ENCODE measurements around the gene LRP1. TPM values are rescaled to one million over a fixed set of nuclear protein-coding genes. Genes with fewer than 3 reads are reported as not detected.

LRP1 gene
- total RNA-seq, 1 donor from 2014 or later = 261 TPM

DNA sequence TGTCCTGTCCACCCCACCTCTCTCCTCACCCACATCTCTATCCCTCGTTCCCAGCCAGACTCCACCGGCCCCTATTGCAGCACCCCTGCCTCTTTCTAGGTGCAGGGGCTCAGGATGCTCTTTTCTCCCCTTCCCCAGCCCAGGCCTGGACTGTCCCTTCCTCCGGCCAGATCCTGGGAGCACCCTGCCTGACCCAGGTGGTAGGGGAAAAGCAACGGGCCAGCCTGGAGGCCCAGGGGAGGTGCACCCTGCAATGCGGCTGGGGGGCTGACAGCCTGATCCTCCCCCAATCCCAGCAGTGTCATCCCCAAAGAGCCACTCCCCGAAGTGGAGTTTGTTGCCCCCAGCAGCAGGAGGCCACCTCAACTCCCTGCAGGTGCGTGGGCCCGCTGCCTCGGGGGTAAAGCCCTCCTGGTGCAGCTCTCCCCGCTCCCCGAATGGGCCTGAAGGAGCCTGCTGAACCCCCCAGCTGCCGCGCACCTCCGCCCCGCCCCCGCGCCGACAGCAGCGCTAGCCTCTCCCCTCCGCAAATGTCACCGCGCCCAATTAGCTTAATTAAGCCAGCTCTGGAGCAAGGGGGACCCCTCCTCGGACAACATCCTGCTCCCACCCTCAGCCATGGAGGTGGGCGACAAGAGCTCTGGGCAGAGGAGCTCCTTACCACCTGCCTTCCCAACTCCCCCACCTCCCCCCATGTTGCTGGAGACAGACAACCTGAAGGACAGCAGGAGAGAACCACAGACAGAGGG is 93.1 kb downstream of the LRP1 start:
- ATAC-seq (no peak), DNase-seq (no peak)
- H3K36me3 ChIP-seq = no peaks in the 10 kb centered on the region
- H3K4me3 ChIP-seq = no peak overlapping the region
- peaks cover 96% of the 10 kb centered on the region for H3K27me3 ChIP-seq
- TF ChIP-seq, protein P1, sequence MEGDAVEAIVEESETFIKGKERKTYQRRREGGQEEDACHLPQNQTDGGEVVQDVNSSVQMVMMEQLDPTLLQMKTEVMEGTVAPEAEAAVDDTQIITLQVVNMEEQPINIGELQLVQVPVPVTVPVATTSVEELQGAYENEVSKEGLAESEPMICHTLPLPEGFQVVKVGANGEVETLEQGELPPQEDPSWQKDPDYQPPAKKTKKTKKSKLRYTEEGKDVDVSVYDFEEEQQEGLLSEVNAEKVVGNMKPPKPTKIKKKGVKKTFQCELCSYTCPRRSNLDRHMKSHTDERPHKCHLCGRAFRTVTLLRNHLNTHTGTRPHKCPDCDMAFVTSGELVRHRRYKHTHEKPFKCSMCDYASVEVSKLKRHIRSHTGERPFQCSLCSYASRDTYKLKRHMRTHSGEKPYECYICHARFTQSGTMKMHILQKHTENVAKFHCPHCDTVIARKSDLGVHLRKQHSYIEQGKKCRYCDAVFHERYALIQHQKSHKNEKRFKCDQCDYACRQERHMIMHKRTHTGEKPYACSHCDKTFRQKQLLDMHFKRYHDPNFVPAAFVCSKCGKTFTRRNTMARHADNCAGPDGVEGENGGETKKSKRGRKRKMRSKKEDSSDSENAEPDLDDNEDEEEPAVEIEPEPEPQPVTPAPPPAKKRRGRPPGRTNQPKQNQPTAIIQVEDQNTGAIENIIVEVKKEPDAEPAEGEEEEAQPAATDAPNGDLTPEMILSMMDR (IDR thresholded peaks at IDR 0.05) = no peak
- no peaks in the 10 kb centered on the region for H3K9me3 ChIP-seq
- intact Hi-C loops (cut with DNase I) = no loop called here
- H3K4me1 ChIP-seq = peaks cover 14% of the 10 kb centered on the region
- no peak overlapping the region for H3K27ac ChIP-seq

DNA sequence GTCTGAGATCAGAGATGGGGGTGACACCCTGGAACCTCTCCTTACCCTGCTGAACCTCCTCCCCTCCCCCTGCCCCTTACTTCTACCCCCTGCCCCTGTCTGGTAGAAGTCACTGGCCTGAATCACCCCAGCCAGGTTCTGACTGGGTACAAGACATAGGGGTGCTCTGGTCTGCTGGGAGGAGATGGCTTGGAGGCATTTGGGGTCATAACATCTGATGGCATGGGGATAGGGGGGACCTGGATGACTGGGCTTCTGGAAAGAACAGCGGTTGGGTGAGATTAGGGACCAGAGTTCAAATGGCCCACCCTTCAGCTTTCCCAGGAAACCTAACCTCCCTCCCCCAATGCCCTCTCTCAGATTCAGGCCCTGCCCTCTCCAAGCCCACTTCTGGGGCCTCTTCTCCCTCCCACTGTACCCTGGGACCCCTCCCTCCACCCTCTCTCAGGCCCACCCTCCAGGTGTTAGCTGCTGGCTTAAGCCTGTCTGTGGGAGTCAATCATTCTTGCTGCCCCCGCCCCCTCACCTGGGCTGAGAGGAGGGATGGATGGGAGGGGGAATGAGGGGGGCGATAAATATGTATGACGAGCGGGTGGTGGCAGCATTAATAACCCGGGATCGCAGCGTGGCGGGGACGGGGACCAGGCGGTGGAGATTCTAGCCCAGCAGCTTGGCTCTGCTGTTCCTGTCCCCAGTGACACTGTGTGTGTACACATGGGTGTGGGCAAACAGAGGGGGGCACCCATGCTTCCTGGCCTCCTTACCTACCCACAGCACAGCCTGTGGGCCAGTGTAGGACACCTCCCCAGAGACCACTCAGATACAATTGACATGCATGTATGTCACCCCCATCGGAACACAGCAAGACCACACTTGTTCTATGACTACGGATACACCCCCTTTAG is 94.3 kb downstream of the LRP1 start:
- H3K4me1 ChIP-seq = peaks cover 12% of the 10 kb centered on the region
- TF ChIP-seq, protein P1 (IDR thresholded peaks at IDR 0.05) = no peak
- peaks cover 95% of the 10 kb centered on the region for H3K27me3 ChIP-seq
- intact Hi-C loops (cut with DNase I) = no loop called here
- no peak for ATAC-seq
- no peak overlapping the region for H3K4me3 ChIP-seq
- H3K27ac ChIP-seq = no peak overlapping the region
- DNase-seq = no peak
- H3K36me3 ChIP-seq = no peaks in the 10 kb centered on the region
- H3K9me3 ChIP-seq = no peaks in the 10 kb centered on the region

DNA sequence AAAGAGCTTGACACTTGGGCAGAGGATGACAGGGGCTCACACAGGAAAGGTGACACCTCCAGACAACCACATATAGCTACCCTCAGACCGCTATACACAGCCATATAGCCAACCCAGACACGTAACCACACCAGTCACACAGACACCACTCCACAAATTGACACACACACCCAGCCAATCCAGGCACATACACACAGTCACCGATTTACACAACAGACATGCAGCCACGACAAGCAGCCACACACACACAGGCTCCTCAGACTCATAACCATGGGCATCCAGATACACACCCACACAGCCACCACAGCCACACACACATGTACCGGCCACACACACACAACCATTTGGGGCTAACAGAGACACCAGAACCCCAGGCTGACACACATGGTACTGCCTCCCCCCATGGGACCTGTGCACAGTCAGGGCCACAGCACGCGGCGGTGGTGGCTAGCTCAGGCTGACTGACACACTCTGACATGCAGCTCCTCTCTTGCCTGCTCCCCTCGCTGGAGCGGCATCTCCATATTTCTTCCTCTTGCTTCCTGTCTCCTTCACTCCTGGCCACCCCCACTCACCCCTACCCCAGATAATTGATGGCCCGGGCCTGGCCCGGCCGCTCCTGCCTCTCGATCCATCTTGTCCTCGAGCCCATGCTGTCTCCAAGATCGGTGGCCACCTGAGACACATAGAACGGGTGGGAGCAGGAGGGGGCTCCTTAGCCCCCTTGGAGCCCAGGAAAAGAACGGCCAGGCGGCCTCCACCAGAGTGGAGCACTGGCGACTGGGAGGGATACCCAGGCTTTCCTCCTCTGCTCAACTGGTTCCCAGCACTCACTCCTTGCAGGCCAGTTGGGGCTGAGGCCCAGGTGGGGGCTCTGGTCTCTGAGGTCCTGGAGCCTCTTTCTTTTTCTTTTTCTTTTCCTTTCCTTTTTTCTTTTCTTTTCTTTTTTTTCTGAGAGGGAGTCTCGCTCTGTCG is 95.2 kb downstream of the LRP1 start:
- H3K36me3 ChIP-seq = no peaks in the 10 kb centered on the region
- DNase-seq (no peak), ATAC-seq (no peak)
- no peaks in the 10 kb centered on the region for H3K9me3 ChIP-seq
- no peak overlapping the region for H3K27ac ChIP-seq
- intact Hi-C loops (cut with DNase I) = no loop called here
- H3K4me1 ChIP-seq = peaks cover 11% of the 10 kb centered on the region
- TF ChIP-seq, protein P1 (IDR thresholded peaks at IDR 0.05) = no peak
- no peak overlapping the region for H3K4me3 ChIP-seq
- H3K27me3 ChIP-seq = peaks cover 85% of the 10 kb centered on the region

DNA sequence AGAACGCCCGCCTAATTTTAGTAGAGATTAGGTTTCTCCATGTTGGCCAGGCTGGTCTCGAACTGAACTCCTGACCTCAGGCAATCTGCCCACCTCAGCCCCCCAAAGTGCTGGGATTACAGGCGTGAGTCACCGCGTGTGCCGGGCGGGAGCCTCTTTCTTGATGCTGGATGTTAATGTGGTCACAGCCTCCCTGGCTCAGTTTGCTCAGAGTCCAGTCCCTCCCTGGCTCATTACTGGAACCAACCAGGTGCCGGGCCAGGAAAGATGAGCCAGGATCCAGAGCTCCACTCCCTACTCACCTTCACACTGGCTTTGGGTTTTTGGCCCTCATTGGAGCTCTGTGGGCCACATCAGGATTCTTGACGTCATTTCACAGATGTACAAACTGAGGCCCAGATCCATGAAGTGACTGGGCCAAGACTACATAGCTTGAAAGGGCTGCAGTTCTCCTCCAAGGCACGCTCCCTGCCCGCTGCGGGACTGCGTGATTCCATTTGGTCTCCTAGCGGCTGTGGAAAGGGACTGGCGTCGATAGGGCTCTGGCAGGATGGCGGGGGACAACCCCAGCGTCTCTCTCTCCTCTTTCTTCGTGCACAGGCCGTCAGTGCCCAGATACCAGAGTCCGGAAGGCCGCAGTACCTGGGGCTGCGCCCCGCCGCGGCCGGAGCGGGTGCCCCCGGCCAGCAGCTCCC is 96.1 kb downstream of the LRP1 start:
- Histone ChIP-seq H3K27me3 (peaks cover 76% of the 10 kb centered on the region), H3K36me3 (no peaks in the 10 kb centered on the region), H3K9me3 (no peaks in the 10 kb centered on the region), H3K4me1 (peaks cover 18% of the 10 kb centered on the region), H3K4me3 (no peak overlapping the region), H3K27ac (no peak overlapping the region)
- TF ChIP-seq, protein P1 (IDR thresholded peaks at IDR 0.05) = no peak
- ATAC-seq (no peak), DNase-seq (no peak)
- intact Hi-C loops (cut with DNase I) = no loop called here

All from upper lobe of right lung (tissue), 1 donor.